Astrocyte (in vitro differentiated cells and primary cell): ENCODE data around the gene GTSE1.

Source experiments
- EZH2 ChIP-seq: IDR thresholded peaks from 2 replicates; pipeline ENCODE4 v1.6.1; 2012; ENCODE audit warnings: mild to moderate bottlenecking, low read length, inconsistent platforms; ENCODE audit not compliant: insufficient read depth
- TF ChIP-seq, protein P1 (sequence below): IDR thresholded peaks from 2 replicates; pipeline ENCODE4 v1.5.1; 2011; ENCODE audit warnings: low read depth, mild to moderate bottlenecking, inconsistent platforms, low read length, moderate library complexity; ENCODE audit not compliant: insufficient read depth

DNA sequence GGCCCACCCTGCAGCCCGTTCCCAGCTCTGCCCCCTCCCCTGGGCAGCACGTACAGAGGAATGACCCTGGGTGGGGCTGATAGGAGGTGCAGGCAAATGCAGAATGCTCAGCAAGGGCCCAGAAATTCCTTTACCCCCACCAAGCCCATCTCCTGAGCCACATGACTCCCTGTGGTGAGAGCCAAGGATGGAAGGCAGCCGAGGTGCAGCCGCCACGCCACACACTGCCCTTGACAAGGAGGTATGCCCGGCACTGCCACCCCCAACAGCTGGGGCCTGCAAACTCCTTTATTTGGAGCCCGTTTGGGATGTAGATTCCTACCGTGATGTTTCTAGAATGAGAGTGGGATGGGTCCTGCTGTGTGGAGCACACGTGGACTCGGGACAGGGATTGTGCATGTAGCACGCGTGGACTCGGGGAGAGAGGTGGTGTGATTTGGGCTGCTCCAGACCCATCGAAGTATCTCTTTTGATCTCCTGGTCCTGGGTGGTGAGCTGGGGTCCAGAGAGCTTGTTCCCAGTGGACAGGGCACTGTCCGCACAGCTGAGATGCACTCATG lies 12.9 kb downstream of the GTSE1 start:
- TF ChIP-seq, protein P1, sequence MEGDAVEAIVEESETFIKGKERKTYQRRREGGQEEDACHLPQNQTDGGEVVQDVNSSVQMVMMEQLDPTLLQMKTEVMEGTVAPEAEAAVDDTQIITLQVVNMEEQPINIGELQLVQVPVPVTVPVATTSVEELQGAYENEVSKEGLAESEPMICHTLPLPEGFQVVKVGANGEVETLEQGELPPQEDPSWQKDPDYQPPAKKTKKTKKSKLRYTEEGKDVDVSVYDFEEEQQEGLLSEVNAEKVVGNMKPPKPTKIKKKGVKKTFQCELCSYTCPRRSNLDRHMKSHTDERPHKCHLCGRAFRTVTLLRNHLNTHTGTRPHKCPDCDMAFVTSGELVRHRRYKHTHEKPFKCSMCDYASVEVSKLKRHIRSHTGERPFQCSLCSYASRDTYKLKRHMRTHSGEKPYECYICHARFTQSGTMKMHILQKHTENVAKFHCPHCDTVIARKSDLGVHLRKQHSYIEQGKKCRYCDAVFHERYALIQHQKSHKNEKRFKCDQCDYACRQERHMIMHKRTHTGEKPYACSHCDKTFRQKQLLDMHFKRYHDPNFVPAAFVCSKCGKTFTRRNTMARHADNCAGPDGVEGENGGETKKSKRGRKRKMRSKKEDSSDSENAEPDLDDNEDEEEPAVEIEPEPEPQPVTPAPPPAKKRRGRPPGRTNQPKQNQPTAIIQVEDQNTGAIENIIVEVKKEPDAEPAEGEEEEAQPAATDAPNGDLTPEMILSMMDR, result no peak
- TF ChIP-seq EZH2, result no peak
